Kidney tubule cell (primary cell): Measurements from ENCODE around the gene UNC5C.
A peak's percentile ranks its signal among the peaks of the same experiment; 100 is the strongest.

Experiments used
- DNase-seq: peaks from one replicate; pipeline ENCODE4 v3.0.0-alpha.2; 2018; ENCODE audit warnings: low spot score

The UNC5C gene

DNA sequence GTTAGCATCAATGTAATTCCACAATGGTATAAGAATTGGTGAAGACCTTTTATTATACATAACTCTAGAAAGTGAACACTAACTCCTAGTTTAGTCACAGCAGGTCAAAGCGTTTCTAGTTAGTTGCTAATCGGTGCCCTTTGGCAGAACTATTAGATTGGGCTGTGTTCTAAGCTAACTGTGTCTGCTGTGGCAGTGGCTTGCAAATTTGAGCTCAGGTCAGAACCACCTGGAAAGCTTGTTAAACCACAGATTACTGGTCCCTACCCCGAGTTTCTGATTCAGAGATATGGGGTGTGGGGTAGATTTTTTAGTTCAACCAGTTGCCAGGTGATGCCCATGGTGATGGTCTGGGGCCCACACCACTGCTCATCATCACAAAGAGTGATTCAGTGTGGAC is 332.1 kb downstream of the UNC5C start:
- no peak for DNase-seq

- DNase-seq = no peak
These were observed 332.7 kb downstream of the UNC5C start for GRCh38 chr4:95215991-95216605.

DNA sequence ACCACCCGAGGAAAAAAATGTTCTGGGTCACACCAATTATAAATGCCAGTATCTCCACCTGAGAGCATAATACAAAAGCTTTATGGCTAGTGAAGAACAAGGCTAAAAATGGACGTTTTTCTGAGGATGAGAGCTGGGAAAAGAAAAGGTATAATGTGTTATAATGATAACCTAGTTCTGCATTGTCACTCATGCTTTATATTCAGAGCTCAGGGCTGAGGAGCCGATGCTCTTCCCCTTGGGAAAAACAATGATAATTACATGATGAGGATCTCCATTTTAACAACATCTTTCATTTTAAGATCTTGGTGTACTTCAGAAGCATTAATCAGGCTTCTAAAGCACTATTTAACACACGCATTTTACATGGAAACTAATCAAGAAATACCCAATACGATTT is 333.7 kb downstream of the UNC5C start:
- DNase-seq = no peak

DNA sequence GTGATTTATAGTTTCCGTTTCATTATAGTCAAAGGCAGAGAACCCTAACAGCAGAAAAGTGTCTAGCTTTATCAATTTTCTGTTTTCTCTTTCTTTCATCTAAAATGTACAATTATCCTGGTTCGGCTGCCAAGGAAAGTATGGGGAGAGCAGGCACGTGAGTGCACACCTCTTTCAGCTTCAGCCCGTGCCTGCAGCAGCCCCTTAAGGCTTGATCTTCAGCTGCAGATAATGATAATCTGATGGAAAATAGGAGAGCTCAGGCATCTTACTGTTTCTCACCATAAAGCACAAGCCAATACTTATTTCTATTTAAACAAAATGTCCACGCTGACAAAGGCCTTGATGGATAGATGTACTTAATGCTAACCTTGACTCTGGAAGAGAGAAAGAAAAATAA is 334.4 kb downstream of the UNC5C start:
- DNase-seq = no peak

DNA sequence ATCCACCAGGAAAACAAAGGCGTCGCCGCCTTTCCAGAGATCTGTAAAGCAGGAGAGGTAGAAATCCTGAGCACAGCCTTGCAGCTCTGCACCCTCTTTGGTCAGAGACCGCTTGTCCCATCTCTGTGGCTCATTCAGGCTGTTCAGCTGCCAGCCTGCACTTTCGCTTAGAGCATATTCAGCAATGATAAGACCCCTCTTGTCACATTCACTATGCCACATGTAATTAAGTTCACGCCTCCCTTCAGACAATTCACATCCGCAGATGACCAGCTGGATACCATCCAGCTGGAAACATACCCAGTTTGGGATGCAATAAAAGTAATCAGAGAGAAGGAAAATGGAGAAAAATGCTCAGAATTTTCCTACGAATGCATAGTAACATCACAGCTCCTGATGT is 335.4 kb downstream of the UNC5C start:
- DNase-seq = no peak

DNA sequence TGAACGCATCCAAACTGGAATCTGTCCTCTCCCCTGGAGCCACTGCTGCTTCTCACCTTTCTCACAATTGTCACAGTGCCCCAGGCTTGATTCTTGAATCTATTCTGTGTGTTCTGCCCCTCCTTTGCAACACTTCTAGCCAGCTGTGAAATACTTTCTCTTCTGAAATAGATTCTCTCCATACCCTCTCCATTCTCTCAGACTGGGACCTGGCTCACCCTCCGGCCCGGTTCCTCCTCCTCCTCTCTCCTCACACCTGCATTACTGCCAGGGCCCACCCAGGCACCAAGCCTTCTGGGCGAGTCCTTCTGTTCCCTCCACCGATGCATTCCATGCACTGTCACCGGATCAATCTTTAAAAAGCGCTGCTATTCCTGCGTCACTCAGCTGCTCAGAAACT is 336.1 kb downstream of the UNC5C start:
- no peak for DNase-seq

DNA sequence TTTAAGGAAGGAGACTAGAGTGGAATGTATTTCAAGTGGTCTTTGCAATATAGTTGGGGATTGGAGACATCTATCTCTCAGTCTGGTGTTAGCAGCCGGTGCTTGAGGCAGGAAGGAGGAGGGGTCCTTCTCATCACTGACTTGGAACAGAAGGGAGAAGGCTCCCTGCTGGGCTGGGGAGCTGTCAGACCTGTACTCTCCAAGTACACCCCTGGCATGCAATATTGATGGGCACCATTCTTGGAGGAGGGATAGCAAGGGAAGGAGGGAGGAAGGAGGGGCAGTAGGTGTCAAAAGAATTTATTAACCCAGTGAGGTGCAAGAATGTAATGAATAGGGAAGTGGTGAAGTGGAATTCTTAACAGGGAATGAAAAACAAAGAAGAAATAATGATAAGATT is 338.8 kb downstream of the UNC5C start:
- no peak for DNase-seq

- no peak for DNase-seq
These were observed 343.9 kb downstream of the UNC5C start for GRCh38 chr4:95204873-95205272.

GRCh38 chr4:95204267-95204844 is 344.4 kb downstream of the UNC5C start:
- no peak for DNase-seq

- no peak for DNase-seq
These were observed 349.8 kb downstream of the UNC5C start for GRCh38 chr4:95198961-95199360.

DNA sequence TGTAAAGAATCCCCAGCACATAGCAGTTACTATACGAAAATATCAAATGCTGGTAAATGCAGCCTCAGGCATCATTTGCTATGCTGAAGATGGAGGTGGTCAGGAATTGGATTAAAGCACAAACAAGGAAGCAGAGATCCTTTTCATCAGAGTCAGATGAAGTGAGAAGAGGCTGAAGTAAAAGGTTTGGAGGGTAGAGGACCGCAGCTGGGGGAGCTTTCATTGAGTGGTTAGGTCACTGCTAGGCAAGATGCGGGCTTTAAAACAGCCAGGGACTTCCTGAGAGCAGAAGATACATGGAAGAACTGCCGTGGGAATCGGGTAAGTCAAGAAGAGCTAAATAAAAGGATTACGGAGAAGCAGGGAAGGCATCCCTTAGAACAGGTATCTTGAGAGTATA is 351.4 kb downstream of the UNC5C start:
- no peak for DNase-seq

- DNase-seq = no peak
These were observed 355.2 kb downstream of the UNC5C start for GRCh38 chr4:95193391-95194224.

GRCh38 chr4:95191537-95191936 is 357.2 kb downstream of the UNC5C start:
- no peak for DNase-seq

GRCh38 chr4:95190751-95191436 is 357.9 kb downstream of the UNC5C start:
- no peak for DNase-seq

- no peak for DNase-seq
These were observed 359.9 kb downstream of the UNC5C start for GRCh38 chr4:95188701-95189370.

- no peak for DNase-seq
These were observed 362.1 kb downstream of the UNC5C start for GRCh38 chr4:95186666-95187065.

DNA sequence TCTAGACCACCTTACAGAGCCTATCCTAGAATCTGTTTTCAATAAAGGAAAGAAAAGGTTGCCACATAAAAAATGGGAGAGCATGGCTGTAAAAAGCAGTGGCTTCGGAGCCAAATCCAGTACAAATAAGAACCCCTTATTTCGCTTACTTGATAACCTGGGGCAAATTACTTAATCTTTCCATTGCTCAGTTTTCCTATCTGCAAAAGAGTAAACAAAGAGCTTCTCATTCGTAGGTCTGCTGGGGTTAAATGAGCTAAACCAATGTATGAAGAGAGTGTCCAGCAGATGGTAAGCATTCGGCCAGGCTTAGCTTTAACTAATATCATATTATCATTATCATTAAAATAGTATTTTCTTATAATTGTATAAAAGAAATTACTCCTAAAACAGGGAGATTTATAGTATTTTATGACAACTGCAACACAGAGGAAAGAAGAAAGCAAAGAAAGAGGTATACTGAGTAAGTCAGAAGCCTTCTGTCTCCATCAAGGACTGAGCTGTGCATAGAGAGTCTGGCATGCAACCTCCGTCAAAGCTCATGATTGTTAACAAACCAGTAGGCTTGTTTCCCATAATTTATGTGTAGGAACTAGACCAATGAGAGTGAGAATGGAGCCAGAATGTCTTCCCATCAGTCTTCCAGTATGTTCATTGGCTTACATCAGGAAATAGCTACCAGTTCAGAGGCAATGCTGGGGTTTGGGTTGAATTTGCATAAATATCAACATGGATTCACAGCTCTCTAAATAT is 364.9 kb downstream of the UNC5C start:
- no peak for DNase-seq

DNA sequence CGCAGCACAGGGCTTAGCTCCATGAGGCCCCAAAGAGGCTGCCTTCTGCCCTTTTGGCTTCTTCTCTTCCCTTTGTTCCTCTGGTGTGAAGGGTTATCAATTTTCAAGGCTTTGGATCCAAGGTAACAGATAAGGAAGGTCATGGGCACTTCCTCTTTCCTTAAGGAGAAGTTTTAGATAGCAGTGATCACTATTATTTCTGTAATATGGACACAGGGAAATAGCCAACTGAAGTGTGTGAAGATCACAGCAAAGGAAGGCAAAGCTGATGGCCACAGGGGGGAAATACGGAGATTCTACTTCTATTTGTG is 366.8 kb downstream of the UNC5C start:
- no peak for DNase-seq

DNA sequence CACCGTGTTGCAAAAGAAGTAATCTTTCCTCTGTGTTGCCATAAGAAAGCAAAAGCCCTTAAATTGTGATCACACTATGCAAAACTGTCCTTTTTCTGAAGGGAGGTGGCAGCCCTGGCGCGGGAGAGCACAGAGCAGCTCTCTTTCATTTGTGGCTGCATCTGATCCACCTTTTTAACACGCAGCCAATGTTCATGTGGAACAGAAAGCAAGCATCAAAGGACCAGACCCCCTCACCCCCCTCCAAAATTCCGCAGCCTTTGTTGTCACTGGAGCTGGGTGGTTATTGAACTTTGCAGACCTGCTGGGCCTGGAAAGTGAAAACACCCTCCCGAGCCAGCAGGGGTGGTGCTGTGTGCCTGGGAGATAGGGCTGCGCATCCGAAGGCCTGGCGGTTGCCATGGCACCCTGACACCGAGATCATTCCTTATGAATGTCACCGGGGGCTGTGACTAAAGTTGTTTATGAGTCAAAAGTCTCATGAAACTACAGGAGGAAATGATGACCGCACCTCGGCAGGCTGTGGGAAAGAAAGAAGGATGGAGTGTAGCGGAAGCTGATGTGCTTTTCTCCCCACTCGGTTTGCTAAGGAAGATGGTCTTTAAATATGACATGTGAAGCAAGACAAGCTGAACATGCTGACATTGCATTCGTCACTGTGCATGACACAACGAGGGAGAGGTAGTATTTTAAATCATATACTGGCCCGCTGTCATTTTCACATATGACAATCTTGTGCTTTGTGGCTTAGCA is 367.4 kb downstream of the UNC5C start:
- peak; percentile 54 for DNase-seq

GRCh38 chr4:95180531-95181242 is 368.1 kb downstream of the UNC5C start:
- no peak for DNase-seq
